Erythroblast (primary cell): ENCODE measurements around the gene FLYWCH1.

Source experiments
- DNase-seq, 2 experiments: peaks; one replicate each; lab custom pipeline; 2025; lab: John Stamatoyannopoulos, UW
- GATA1 ChIP-seq: IDR thresholded peaks from 2 replicates; pipeline ENCODE4 v1.6.1; 2011; ENCODE audit warnings: low read depth, mild to moderate bottlenecking, control low read depth, low read length, moderate library complexity
- POLR2A ChIP-seq: IDR thresholded peaks from 2 replicates; pipeline ENCODE4 v1.6.1; 2011; ENCODE audit warnings: mild to moderate bottlenecking, low read length

Gene FLYWCH1

DNA sequence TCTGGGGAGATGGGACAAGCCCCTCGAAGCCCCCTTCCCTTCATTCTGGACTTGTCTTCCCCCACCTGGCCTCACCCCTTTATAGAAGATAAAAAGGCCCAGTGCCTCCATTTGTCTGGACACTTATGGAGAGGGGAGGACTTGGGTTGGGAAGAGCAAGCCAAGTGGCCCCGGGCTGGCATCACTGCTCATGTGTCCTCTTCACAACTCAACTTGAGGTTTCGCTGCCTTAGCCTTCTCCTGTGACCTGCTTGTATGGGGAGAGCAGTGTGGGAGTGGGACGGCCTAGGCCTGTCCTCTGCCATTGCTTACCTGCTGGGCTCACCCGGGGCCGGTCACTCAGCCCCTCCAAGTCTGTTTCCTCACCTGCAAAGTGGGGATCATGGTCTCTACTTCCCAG is 58.8 kb downstream of the FLYWCH1 start:
- DNase-seq, result peak; percentile 40 to 58
- peak; percentile 11 for TF ChIP-seq POLR2A
- TF ChIP-seq GATA1, result no peak

DNA sequence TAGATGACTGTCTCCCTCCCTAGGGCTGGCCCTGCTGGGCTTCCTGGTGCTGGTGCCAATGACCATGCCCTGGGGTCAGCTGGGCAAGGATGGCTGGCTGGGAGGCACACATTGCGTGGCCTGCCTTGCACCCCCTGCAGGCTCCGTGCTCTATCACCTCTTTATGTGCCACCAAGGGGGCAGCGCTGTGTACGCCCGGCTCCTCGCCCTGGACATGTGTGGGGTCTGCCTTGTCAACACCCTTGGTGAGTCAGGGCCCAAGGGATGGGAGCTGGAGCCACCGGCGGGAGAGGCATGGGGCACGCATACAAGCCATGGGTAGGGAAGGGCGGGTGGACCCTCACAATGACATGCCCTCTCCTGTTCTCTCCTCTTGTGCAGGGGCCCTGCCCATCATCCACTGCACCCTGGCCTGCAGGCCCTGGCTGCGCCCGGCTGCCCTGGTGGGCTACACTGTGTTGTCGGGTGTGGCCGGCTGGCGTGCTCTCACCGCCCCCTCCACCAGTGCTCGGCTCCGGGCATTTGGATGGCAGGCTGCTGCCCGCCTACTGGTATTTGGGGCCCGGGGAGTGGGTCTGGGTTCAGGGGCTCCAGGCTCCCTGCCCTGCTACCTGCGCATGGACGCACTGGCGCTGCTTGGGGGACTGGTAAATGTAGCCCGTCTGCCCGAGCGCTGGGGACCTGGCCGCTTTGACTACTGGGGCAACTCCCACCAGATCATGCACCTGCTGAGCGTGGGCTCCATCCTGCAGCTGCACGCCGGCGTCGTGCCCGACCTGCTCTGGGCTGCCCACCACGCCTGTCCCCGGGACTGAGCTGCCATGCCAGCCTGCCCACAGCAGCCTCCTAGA is 59.6 kb downstream of the FLYWCH1 start:
- DNase-seq, result no peak
- TF ChIP-seq POLR2A (peak; percentile 6), GATA1 (no peak)

DNA sequence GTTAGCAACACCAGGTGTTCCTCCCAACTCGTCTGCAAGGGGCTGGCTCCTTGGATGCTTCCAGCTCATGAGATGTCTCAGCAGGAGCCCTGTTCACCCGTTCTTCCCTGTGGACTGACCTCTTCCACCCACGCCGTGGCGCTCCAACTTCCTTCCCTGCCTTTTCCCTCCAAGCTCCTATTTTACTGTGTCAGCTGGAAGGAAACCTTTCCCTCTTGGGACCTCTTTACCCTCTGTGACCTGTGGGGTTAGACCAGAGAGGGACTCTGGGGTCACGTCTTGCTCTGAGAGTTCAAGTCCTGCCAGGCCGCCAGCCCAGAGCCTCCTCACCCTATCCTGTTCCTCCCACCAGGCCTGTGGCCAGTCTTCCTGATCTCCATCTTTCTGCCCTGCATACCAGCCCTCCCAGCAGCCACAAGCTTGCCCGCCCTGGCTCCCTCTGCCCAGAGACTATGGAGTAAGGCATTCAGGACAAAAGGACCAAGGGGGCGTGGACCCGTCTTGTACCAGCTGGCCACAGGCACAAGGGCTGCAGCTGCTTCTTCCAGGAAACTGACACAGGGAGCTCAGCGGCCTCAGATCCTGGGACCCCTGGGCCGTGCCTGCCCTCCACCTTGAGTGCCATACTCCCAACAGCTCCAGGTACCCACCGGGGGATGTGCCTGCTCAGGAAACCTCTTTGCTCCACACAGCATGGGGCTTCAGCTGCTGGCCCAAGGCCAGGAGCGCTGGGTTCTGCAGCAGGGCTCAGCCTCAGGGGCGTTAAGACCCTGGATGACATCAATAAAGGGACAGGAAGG is 60.5 kb downstream of the FLYWCH1 start:
- DNase-seq, result no peak

DNA sequence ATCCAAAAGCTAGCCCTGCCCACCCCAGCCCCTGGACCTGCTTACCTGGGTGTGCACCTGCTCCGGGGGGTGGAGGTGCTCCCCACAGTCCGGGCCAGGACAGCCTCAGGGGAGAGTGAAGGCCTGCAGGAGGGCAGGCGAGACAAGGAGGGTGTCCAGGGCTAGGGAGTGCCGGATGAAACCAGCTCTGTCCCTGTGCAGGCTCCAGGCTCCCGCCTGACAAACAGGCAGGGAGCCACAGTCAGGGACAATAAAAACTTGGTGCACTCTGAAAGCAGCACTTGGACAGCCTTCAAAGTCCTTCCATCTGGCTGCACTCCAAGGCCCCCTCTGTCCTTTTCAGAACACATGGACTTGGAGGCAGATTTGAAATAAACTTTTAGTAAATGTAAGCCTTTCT is 61.4 kb downstream of the FLYWCH1 start:
- no peak for DNase-seq
- no peak for TF ChIP-seq GATA1
- TF ChIP-seq POLR2A, result no peak

More for the DNA sequence above, 60.5 kb downstream of the FLYWCH1 start:
- no peak for TF ChIP-seq POLR2A
- TF ChIP-seq GATA1, result no peak

DNA sequence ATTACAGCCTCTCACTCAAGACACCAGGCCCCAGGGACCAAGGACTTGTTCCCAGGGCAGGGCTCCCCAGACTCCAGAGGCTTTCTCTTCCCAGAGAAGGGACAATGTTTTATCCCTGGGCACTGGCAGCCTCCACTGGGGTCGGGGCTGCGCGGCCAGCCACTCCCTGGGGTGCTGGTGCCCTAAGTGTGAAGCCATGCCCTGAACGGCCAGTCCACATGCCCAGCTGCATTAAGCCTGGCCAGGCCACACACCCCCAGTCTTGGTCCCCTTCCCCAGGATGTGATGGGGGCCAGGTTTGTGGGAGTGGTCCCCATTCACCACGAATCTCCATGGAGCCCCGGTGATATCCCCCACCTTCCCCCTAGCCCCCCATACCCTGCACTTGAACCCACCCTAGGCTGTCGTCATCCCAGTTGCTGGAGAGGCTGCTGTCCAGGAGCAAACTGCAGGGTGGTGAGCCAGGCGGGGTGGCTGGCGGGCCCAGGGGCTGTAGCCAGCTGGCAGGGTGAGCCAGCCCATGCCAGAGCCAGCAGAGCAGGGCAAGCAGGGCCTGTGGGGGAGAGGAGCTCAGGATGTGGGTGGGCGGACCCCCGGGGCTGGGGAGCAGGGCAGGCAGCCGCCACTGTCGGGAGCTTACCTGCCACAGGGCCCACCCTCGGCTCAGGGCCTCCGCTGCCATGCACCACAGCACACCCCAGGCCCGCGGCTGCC is 62.0 kb downstream of the FLYWCH1 start:
- TF ChIP-seq GATA1 (no peak), POLR2A (no peak)
- DNase-seq, result no peak

DNA sequence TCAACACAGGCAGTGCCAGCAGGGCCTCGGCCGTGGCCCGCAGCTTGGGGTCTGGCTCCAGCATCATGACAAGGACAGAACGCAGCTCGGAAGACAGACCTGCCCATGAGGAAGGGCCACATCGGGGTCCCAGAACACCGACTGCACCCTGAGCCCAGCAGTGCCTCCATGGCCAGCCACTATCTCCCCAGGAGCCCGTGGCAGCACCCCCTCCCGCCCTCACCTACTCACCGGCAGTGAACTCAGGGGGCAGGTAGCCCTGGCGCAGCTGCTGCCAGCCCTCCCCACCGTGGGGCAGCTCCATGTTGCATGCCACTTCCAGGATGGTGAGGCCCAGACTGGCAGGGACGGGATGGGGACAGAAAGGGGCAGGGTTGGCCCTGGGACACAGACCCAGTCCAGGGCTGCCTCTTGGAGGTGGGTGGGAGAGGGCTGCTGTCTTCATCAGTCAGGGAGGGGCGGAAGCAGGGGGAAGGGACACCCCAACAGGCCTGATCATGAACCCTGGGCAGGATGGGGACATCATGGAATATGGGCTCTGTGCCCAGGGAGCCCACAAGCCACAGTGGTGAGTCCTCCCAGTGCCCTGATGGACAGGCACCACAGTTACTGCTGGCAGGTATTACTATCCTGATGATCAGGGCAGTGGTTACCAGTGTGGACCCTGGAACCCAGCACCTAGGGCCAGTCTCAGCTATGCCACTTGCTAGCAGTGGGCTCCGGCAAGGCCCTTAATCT is 62.8 kb downstream of the FLYWCH1 start:
- no peak for DNase-seq
- no peak for TF ChIP-seq POLR2A

DNA sequence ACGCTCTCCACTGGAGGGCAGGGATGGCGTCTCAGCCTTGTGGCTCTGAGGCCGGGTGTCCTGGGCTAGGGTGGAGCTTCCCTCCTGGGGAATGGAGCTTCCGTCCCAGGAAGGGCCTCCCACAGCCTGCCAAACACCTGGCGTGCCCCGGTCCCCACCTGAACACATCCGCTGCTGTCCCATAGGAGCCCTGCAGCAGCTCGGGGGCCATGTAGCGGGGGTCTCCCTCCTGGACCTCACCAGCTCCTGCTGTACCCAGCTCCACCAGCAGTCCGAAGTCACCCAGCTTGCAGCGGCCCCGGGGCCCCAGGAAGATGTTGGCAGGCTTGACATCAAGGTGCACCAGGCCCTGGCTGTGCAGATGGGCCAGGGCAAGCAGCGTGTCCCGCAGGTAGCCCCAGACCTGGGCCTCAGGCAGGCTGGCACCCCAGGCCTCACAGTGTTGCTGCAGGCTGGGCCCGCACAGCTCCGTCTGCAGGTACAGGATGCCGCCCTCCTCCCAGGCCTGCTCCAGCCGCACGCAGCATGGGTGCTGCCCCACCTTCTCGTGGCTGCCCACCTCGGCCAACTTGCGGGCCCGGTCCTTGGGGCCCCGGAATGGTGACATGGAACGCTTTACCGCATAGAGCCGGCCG is 63.5 kb downstream of the FLYWCH1 start:
- TF ChIP-seq POLR2A, result peak; percentile 9
- TF ChIP-seq GATA1, result no peak
- no peak for DNase-seq

DNA sequence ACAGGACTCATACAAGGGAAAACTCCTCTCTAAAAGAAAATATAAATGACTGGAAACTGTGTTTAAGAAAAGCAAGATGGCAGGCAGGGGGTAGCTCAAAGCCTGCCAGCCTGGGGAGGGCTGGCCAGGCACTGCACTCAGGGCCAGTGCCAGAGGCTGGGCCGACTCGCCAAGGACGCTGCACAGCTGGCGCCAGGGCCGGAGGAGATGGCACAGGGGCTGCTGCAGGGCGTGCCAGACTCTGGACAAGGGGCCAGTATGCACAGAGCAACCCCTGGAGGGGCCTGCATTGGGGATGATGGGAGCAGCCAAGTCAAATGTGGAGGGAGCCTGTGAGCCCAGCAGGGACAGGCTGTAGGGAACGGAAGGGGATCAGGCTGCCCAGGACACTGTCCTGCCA is 64.5 kb downstream of the FLYWCH1 start:
- no peak for DNase-seq
- no peak for TF ChIP-seq GATA1
- no peak for TF ChIP-seq POLR2A

DNA sequence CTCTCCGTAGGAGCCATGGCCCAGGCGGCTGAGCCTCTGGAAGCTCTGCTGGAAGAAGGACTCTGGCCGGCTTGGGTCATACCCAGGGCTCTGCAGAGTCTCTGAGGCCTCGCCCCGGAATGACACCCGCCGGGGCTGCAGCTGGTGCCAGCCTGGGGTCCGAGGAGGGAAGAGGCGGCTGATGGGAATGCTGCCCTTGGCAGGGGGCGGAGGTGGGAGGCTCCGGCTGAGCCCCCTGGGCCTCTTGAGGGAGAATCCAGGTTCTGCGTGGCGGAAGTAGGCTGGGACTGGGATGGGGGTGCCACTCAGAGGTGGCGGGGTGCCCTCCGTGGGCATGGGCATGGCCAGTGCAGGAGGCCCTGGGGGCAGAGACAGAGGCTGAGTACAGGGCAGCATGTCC is 64.9 kb downstream of the FLYWCH1 start:
- no peak for DNase-seq
- no peak for TF ChIP-seq POLR2A

DNA sequence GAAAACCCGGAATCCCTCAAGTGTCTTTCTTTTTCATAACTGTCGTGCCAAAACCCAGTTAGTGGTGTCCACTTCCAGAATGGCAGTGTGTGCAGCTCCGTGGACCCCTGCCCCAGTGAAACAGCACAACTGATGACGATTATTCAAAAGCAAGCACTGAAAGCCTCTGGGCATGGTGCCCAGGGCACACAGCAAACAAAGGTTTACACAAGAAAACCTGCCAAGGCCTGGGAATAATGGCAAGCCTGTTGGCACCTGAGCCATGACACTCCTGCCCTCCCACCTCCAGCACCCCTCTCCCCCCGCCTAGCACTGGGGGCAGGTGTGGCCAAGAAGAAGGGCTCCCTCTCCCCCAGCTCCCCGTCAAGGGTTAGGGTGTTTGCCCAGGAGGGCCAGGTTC is 65.7 kb downstream of the FLYWCH1 start:
- no peak for DNase-seq
- TF ChIP-seq GATA1 (no peak), POLR2A (no peak)

DNA sequence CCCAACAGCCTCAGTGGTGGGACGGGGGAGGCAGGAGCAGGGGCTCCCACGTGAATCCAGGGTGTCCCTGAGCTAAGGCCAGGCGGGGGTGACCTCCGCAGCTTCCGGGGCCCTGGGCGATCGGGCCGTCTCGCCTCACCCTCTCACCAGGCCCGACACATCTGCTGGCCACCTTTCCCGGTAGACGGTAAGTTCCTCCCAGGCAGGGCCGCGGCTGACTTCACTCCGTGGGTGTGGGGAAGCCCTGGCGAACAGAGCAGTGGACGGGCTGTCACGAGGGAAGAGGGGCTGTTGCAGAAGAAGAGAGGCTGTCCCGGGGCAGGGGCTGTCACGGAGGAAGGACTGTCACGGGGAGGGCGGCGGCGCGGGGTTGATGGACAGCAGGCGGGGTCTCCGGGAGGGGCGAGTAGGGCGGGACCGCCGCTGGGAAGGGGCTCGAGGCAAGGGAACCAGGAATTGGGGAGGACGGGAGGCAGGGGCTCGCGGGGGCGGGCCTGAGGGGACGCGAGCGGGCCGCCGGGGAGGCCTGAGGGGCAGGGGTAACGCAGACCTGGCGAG is 68.0 kb downstream of the FLYWCH1 start:
- TF ChIP-seq GATA1, result no peak
- no peak for TF ChIP-seq POLR2A
- peak; percentile 72 to 77 for DNase-seq
